GM12874 (cell line): Measurements from ENCODE around the gene NKX2-1.

Experiments
- TF ChIP-seq, protein P1 (sequence below): IDR thresholded peaks from 2 replicates; pipeline ENCODE4 v1.5.1; 2011; ENCODE audit warnings: low read depth, mild to moderate bottlenecking, control low read depth, low read length, moderate library complexity; ENCODE audit not compliant: insufficient read depth

NKX2-1 gene

DNA sequence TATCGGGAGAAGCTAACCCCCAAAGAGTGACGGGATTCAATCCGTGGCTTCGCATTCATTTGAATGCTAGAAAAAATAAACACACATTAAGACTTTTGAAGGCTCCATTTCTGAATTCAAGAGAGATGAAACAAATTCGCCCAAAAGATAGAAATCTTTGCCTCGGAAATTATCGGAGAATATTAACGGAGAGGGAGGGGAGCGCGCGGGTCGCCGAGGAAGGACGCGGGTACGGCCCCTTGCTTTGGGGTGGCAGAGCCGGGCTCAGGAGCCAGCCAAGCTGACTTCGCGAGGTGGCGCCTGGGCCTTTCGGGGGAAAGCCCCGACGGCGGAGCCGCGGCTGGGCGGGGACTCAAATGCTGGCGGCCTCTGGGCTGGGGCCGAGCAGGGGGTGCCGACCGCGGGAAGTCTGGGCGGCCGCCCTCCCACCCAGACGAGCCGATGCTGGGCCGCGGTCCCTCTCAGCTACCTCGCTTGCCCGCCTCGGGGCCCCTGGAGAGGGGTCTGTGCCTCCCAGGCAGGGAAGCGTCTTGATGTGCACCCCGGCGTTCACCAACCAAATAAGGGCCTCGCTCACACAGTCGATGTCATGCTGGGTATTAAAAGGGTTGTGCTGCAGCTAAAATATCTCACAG is 14.7 kb downstream of the NKX2-1 start:
- TF ChIP-seq, protein P1, sequence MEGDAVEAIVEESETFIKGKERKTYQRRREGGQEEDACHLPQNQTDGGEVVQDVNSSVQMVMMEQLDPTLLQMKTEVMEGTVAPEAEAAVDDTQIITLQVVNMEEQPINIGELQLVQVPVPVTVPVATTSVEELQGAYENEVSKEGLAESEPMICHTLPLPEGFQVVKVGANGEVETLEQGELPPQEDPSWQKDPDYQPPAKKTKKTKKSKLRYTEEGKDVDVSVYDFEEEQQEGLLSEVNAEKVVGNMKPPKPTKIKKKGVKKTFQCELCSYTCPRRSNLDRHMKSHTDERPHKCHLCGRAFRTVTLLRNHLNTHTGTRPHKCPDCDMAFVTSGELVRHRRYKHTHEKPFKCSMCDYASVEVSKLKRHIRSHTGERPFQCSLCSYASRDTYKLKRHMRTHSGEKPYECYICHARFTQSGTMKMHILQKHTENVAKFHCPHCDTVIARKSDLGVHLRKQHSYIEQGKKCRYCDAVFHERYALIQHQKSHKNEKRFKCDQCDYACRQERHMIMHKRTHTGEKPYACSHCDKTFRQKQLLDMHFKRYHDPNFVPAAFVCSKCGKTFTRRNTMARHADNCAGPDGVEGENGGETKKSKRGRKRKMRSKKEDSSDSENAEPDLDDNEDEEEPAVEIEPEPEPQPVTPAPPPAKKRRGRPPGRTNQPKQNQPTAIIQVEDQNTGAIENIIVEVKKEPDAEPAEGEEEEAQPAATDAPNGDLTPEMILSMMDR, result no peak

DNA sequence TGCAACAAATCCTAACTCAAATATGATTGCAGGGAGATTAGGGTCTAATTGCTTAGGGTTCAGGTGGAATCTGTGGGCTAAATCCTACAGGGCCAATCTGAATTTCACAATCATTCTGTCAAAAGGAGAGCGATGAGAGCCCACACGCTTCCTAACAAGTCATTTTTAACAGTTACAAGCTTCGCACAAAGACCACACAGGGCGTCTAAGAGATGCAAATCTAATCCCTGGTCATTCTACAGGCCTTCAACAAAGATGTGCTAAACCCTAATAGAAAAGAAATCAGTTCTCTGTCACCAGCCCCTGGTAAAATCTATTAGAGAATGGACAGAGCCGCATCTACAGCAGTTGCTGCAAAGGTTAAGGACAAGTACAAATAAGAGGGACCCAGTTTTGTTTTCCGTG is 15.3 kb downstream of the NKX2-1 start:
- TF ChIP-seq, protein P1, result no peak

DNA sequence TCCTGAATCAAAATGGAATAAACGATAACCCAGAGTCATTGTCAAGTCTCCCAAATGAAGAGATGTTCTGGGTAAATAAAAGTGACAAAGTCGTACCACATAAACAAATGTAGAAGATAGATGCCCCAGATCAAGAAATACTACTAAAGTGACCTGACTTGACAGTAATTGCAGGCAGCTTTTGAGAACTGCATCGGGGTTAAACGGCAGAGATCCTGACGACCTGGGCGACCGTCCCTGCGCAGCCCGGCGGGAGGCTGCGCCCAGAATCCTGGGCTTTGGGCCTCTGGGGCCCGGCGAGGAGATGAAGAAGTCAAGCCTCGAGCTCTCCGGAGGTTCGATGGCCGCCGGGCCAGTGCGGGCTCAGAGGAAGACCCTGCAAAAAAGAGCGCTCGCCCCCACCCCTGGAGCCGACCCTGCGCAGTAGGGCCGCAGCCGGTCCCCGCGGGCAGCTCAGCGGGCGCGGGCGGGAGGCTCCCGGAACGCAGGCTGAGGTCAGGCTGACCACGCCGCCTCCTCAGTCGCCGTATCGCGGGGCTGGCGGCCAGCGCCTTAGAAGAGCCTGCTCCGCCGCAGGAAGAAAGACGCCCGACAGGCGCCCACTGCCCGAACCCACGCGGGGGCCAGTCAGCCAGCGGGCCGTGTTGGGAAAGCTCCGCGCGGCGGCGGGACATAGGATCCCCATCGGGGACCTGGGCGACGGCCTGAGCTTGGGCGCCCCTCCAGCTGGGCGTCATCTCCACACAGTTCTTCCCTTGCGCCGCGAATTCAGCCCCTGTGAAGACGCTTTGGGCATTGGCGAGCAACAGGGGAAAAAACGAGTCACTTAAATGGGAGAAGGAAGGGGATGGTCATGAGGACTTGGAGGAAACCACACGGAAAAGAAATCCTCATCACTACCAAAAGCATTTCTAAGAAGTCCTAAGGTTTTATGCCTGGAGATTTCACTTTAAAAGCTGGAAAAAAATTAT is 16.0 kb downstream of the NKX2-1 start:
- TF ChIP-seq, protein P1, result no peak

DNA sequence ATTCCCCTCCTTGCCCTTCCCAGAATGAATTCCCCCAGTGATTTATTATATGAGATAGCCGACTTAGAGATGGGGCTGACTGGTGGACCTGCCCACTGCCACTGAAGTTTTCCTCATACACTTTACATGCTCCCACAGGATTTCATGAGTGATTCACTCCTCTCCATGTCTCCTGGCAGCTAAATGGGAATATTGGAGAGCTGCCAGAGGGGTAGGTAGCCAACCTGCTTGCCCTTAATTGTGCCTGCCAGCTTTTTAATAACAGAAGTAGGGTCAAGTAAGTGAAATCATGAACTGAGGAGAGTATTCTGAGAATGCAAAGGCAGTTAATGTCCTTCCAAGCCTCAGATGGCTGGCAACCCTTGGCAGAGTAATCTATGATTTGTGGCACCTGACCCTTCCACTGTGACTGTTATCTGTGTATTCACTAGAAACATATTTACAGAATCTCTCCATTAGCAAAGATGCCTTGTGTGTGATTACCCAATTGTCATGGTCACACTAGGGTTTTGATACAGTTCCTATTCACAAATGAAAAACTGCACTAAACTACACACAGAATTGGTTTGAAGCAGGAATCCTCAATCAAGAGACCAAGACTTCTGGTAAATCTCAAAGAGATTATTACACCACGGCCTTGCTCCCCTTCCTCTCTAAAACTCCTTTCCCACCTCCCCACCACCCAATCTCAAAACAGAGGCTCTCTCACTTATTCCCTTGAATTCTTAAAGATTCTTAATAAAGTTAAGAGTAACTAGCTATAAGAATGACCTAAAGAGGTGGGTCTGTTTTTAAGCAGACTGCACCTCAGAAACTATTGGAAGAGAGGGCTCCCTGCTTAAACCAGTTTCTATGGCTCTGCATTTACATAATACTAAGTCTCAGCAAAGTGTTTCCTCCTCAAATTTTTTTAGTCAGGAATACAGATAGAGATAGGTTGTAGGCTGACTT is 17.2 kb downstream of the NKX2-1 start:
- TF ChIP-seq, protein P1, result no peak

DNA sequence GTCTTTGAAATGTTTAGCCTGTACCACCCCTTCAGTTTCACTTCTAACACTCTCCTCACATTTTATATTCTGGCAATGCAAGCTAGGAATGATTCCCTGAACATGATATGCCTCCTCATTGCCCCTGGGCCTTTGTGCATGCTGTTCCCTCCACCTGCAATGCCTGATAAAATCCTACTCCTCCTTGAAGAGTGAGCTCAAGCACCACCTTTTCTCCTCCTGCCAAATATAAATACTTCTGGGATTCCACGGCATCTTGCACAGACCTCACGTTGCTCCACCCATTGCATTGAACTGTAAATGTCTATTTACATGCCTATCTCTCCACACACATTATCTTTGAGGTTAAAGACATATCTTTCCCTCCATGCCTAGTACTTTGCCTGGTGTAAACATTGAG is 21.1 kb downstream of the NKX2-1 start:
- TF ChIP-seq, protein P1, result no peak

DNA sequence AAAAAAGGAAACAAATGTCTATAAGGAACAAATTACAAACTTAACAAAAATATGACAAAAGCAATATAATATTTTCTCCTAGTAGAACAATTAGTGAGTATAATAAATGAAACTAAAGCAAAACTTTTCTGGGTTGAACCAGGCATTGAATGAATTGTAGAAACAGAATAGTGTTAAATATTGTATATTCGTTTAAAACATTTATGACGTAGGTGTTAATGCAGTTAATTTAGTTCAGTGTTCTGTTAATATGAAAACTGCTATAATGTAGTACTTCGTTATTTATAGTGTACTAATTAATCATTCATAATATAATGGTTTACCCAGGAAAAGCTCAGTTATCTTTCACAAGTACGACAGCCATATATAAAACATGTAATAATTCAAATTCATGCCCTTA is 23.7 kb downstream of the NKX2-1 start:
- TF ChIP-seq, protein P1, result no peak

DNA sequence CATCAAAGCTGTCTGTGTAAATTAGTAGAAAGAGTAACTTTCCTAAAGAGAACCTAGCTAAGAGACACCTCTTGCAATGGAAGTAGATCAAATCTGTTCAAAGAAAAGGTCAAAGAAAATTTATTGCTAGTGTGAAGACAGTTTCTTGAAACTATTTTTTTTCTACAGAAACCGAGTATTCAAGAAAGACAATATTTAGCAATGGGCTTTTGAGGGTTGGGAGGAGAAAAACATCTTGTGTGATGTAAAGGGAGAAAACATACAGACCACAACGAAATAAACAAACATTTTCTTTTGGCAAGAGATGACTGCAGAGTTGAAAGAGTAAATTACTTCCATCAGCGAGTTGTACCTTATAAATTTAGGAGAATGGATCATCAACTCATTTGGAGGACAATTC is 24.4 kb downstream of the NKX2-1 start:
- TF ChIP-seq, protein P1, result no peak
